DND-41 (cell line): ENCODE data around the gene NT5C3A.

Experiments
- EZH2 ChIP-seq: IDR thresholded peaks from 3 replicates; pipeline ENCODE4 v1.6.1; 2012; ENCODE audit warnings: borderline replicate concordance, low read depth, mild to moderate bottlenecking, moderate library complexity, low read length, inconsistent platforms; ENCODE audit not compliant: severe bottlenecking
- TF ChIP-seq, protein P1 (sequence below): IDR thresholded peaks from 2 replicates; pipeline ENCODE4 v1.5.1; 2012; ENCODE audit warnings: borderline replicate concordance, low read length, moderate library complexity, mild to moderate bottlenecking; ENCODE audit not compliant: poor library complexity, severe bottlenecking; ENCODE audit errors: extremely low read depth

DNA sequence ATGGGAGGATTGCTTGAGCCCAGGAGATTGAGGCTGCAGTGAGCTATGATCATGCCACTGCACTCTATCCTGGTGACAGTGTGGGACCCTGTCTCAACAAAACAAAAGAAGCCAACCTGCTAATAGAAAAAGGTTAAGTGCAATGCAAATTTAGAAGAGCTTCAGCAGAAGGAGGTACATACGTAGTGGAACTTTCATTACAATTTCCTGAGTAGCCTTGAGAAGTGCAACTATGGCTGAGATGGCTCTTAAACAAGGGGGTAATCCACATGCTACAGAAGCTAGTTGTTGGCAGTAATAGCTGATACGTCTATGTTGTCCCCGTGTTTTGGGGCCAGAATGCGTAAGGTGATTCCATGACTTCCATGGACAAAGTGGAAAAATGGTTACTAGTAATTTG is 10.7 kb upstream of the NT5C3A start:
- TF ChIP-seq, protein P1, sequence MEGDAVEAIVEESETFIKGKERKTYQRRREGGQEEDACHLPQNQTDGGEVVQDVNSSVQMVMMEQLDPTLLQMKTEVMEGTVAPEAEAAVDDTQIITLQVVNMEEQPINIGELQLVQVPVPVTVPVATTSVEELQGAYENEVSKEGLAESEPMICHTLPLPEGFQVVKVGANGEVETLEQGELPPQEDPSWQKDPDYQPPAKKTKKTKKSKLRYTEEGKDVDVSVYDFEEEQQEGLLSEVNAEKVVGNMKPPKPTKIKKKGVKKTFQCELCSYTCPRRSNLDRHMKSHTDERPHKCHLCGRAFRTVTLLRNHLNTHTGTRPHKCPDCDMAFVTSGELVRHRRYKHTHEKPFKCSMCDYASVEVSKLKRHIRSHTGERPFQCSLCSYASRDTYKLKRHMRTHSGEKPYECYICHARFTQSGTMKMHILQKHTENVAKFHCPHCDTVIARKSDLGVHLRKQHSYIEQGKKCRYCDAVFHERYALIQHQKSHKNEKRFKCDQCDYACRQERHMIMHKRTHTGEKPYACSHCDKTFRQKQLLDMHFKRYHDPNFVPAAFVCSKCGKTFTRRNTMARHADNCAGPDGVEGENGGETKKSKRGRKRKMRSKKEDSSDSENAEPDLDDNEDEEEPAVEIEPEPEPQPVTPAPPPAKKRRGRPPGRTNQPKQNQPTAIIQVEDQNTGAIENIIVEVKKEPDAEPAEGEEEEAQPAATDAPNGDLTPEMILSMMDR = no peak
- TF ChIP-seq EZH2 = no peak
